BE2C (cell line): ENCODE results near the gene SIK2.

Source experiments
- DNase-seq: peaks from one replicate; pipeline ENCODE4 v3.0.0-alpha.2; 2020
- H3K27me3 ChIP-seq: fragments of 250-450 bp; sonication (Bioruptor Pico); 2 replicates; pipeline ENCODE4 v1.5.1; 2020; ENCODE audit warnings: mild to moderate bottlenecking
- H3K36me3 ChIP-seq: fragments of 250-450 bp; sonication (Bioruptor Pico); 2 replicates; pipeline ENCODE4 v1.5.1; 2020; ENCODE audit warnings: mild to moderate bottlenecking
- H3K4me1 ChIP-seq: fragments of 250-450 bp; sonication (Bioruptor Pico); 2 replicates; pipeline ENCODE4 v1.5.1; 2020
- H3K4me3 ChIP-seq: 2 replicates; pipeline ENCODE4 v1.5.1; 2011; ENCODE audit warnings: low read depth, low read length
- H3K9me3 ChIP-seq: fragments of 250-450 bp; sonication (Bioruptor Pico); 2 replicates; pipeline ENCODE4 v1.5.1; 2020
- CTCF ChIP-seq: IDR thresholded peaks from 2 replicates; pipeline ENCODE4 v1.5.1; 2012; ENCODE audit warnings: mild to moderate bottlenecking, low read depth, low read length

Gene SIK2

GRCh38 chr11:111605681-111606080, 3.4 kb downstream of the SIK2 start:
- DNase-seq: no peak
- Histone ChIP-seq H3K36me3 (no peaks in the 10 kb centered on the region), H3K4me3 (no peak overlapping the region)

GRCh38 chr11:111606986-111607385, 4.7 kb downstream of the SIK2 start:
- no peak overlapping the region for H3K4me3 ChIP-seq
- DNase-seq: no peak
- TF ChIP-seq CTCF: no peak
- 0 out of 2 replicates have a peak, but pooled peaks cover 5% of the 10 kb centered on the region for H3K4me1 ChIP-seq
- H3K36me3 ChIP-seq: no peaks in the 10 kb centered on the region
- no peaks in the 10 kb centered on the region for H3K27me3 ChIP-seq
- H3K9me3 ChIP-seq: no peaks in the 10 kb centered on the region

More at GRCh38 chr11:111605681-111606080, 3.4 kb downstream of the SIK2 start:
- TF ChIP-seq CTCF: no peak
- no peaks in the 10 kb centered on the region for H3K9me3 ChIP-seq
- H3K4me1 ChIP-seq: 0 out of 2 replicates have a peak, but pooled peaks cover 5% of the 10 kb centered on the region
- no peaks in the 10 kb centered on the region for H3K27me3 ChIP-seq

GRCh38 chr11:111607751-111608150, 5.5 kb downstream of the SIK2 start:
- TF ChIP-seq CTCF: no peak
- Histone ChIP-seq H3K4me1 (0 out of 2 replicates have a peak, but pooled peaks cover 5% of the 10 kb centered on the region), H3K27me3 (no peaks in the 10 kb centered on the region), H3K4me3 (no peak overlapping the region), H3K9me3 (no peaks in the 10 kb centered on the region), H3K36me3 (no peaks in the 10 kb centered on the region)
- DNase-seq: no peak

- no peaks in the 10 kb centered on the region for H3K9me3 ChIP-seq
- no peak for TF ChIP-seq CTCF
- H3K36me3 ChIP-seq: no peaks in the 10 kb centered on the region
- no peak for DNase-seq
- H3K4me1 ChIP-seq: peaks cover 10% of the 10 kb centered on the region; the same call in 1 of the 2 replicates
- no peaks in the 10 kb centered on the region for H3K27me3 ChIP-seq
- no peak overlapping the region for H3K4me3 ChIP-seq
Observed at GRCh38 chr11:111612224-111612623, 10.0 kb downstream of the SIK2 start.

GRCh38 chr11:111617286-111617685, 15.0 kb downstream of the SIK2 start:
- Histone ChIP-seq H3K9me3 (no peaks in the 10 kb centered on the region), H3K27me3 (no peaks in the 10 kb centered on the region), H3K4me3 (no peak overlapping the region), H3K36me3 (0 out of 2 replicates have a peak, but pooled peaks cover 4% of the 10 kb centered on the region), H3K4me1 (peaks cover 5% of the 10 kb centered on the region; the same call in 1 of the 2 replicates)
- TF ChIP-seq CTCF: no peak
- DNase-seq: no peak

- no peak for TF ChIP-seq CTCF
- Histone ChIP-seq H3K9me3 (no peaks in the 10 kb centered on the region), H3K36me3 (0 out of 2 replicates have a peak, but pooled peaks cover 4% of the 10 kb centered on the region), H3K27me3 (no peaks in the 10 kb centered on the region), H3K4me3 (no peak overlapping the region), H3K4me1 (no peaks in the 10 kb centered on the region)
- DNase-seq: no peak
Observed at GRCh38 chr11:111620518-111620917, 18.3 kb downstream of the SIK2 start.
